GM18505 (cell line): Measurements from ENCODE around the gene SPARC.
"Not testable (repeated sequence)": the region's sequence is repeated elsewhere in the genome, so short reads cannot be mapped to it uniquely, and the experiment has no call there.

Experiments
- ATAC-seq: cut with Tn5 transposase; IDR thresholded peaks from one replicate; pipeline ENCODE4 v1.9.1; 2021; ENCODE audit not compliant: unreplicated experiment
- POLR2A ChIP-seq: IDR thresholded peaks from 4 replicates; pipeline ENCODE4 v1.6.1; 2011; ENCODE audit warnings: borderline replicate concordance; ENCODE audit not compliant: insufficient read depth, insufficient read length; ENCODE audit errors: extremely low read depth

The SPARC gene

GRCh38 chr5:151696470-151697061, 9.9 kb upstream of the SPARC start:
- TF ChIP-seq POLR2A: no peak
- no peak for ATAC-seq

DNA sequence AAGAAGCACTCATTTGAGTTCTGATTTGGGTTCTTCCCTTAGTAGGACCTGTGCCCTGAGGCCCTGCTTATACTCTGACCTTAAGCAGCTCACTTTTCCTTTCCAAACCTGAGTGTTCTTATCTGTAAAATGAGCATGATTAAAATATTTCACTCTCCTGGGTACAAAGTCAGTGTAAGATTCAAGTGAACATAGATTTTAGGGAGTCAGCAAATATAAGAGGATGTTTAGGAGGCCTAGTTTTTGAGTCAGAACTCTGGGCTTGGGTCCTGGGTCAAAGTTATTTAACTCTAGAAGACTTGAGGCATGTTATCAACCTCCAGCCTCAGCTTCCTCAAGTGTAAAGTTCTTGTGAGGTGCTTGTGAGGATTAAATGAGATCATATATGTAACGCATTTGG, 8.7 kb upstream of the SPARC start:
- ATAC-seq: no peak

GRCh38 chr5:151694035-151694485, 7.3 kb upstream of the SPARC start:
- TF ChIP-seq POLR2A: no peak
- ATAC-seq: no peak

More for the DNA sequence above, 8.7 kb upstream of the SPARC start:
- TF ChIP-seq POLR2A: no peak

DNA sequence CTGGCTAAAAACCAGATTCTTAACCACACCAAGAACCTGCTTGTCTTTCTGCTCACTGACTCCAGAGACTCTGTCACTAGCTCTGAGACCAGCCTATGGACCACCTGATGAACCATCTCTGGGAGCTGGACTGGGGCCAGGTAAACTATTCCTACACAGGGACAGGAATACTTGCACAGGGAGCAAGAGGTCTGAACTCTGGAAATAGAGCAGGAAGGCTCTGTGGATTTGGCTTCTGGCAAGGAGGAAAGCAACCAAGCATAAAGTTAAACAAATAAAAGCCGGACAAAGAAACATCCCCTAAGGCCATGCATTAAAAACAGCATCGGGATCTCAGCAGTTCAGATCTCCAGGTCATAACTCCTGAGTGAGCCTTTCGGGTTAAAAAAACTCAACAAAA, 5.6 kb upstream of the SPARC start:
- TF ChIP-seq POLR2A: no peak
- ATAC-seq: no peak

GRCh38 chr5:151691706-151692105, 5.0 kb upstream of the SPARC start:
- no peak for ATAC-seq
- TF ChIP-seq POLR2A: no peak

DNA sequence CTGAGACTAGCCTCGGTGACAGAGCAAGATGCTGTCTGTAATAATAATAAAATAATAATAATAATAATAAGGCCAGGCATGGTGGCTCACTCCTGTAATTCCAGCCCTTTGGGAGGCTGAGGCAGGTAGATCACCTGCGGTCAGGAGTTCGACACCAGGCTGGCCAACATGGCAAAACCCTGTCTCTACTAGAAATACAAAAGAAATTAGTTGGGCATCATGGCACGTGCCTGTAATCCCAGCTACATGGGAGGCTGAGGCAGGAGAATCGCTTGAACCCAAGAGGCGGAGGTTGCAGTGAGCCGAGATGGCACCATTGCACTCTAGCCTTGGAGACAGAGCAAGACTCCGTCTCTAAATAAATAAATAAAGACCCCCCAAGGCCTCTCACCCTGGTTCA, 2.9 kb upstream of the SPARC start:
- not testable (repeated sequence) for ATAC-seq

GRCh38 chr5:151688436-151688835, 1.7 kb upstream of the SPARC start:
- ATAC-seq: no peak
- TF ChIP-seq POLR2A: no peak

GRCh38 chr5:151685749-151686673, 704 bp downstream of the SPARC start:
- ATAC-seq: no peak
- TF ChIP-seq POLR2A: no peak

- TF ChIP-seq POLR2A: no peak
- ATAC-seq: no peak
Measured at GRCh38 chr5:151684690-151685361, 1.9 kb downstream of the SPARC start.

DNA sequence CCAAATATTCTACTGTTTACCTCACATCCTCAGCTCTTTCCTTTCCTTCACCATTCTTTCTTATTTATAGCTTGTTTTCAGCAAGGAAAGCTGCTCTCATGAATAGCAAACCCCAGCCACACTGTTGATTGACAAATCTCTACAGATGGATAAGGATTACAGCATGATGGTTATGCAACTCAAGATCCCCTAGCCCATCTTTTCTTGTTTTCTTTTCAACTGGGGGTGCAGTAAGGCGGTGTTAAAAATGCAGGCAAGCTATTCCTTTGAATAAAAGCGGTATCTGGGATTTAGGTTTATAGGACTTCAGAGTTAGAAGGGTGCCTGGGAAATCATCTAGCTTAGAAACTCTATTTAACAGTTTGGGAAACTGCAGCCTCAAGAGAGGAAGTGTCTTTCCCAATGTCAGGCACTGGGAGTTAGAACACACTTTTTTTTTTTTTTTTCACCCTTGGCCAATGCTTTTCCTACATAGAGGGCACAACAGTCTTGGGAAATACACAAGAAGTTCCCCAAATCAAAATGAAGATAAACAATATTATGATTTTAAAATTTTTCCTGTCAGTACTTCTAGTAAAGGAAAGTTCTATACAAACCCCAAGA, 2.6 kb downstream of the SPARC start:
- ATAC-seq: no peak
- TF ChIP-seq POLR2A: no peak

DNA sequence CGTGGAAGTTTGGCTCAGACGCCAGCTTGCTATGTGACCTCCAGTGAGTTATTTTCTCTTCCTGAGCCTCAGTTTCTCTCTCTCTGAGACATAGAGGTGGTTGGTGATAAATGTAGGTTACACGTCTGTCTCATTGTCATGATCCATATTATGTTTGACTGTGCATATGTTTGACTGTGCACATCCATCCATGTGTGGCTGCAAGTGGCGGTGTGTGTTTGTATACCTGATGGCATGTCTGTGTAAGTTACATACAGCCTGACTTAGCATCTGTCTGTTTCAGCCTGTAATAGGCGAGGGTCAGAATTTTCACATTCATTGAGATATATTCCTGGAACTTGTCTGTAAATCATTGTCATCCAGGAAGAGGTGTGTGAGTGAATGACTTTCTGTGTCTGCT, 3.3 kb downstream of the SPARC start:
- no peak for ATAC-seq
- no peak for TF ChIP-seq POLR2A

DNA sequence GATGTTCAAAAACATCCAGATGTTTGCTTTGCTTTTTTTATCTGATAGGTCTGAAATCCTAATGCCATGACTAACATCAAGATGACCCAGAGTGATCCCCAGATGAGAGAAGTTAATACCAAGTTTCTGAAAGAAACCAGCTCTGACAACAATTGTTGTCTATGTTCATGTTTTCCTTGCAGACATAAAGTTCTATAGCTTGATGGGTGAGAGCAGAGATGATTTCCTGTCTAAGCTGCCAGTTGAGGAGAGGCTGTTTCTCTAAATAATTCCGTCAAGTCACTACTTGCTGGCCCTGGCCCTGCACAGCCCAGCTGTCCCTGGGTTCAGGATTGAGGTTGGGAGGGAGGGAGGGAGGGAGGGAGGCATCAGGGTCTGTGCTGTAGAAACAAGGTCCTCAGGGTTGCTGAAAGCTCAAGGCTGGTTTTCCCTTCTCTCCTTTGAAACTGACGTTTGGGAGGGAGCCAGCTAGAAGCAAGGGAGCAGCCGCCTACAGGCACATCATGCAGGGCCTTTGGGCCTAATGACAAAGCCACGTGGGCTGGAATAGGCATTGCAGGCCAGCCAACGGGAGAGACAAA, 3.9 kb downstream of the SPARC start:
- no peak for TF ChIP-seq POLR2A
- no peak for ATAC-seq

- no peak for ATAC-seq
- TF ChIP-seq POLR2A: no peak
Measured at GRCh38 chr5:151682240-151682639, 4.5 kb downstream of the SPARC start.
